HG03095 (cell line): Measurements from ENCODE around the gene SLC13A3.

Source experiments
- ATAC-seq: cut with Tn5 transposase; IDR thresholded peaks from one replicate; pipeline ENCODE4 v1.9.1; 2021; ENCODE audit warnings: moderate library complexity; ENCODE audit not compliant: unreplicated experiment

SLC13A3 gene

GRCh38 chr20:46609043-46609442 lies 42.2 kb downstream of the SLC13A3 start:
- no peak for ATAC-seq

DNA sequence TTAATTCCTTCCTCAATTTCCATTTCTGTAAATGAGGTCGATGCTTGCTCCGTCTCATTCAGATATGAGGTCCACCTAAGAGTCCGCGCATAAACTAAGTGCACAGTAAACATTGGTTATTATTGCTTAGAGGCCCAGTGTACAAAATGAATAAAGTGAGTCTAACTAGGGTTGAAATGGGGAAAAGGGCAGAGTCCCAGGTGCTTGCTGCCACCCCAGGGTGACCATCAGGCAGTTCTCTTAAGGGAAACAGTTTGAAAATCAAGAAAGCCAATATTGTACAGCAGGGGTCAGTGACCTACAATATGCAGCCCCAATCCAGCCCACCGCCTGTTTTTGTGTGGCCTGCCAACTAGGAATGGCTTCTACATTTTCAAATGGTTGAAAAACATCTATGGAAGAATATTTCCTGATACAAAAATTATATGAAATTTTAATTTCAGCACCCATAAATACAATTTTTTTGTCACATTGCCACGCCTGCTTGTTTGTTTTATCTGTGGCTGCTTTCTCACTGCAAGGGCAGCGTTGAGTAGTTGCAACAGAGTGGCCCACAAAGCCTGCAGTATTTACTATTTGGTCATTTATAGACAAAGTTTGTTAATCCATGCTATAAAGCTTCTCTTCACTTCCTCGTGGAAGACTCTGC lies 43.3 kb downstream of the SLC13A3 start:
- no peak for ATAC-seq

DNA sequence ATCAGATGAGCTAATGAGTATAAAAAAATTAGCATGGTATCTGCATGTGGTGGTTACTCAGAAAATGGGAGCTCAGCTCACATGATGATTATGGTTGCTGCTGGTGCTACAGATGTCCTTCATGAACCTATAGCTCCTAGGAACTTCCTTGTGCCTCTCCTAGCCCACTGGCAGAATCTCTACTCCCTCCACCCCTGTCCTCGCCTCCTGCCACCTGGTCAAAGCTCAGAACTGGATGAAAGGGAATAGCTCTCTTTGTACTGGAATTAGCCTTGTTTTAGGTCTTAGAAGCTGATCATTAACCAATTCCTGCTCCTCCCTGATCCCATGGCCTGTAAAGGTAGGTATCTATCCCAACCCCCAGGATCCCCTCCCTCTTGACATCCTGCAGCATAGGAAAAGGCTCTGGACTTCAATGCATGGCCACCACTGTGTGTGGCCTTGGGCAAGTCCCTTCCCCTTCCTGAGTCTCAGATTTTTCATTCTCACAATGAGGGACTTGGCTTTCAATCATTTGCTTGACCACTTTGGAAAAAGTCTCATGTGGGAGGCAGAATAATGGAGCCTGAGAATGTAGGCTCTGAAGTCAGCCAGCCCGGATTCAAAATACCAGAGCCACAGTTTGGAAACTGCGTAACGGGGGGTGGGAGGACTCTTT lies 43.9 kb downstream of the SLC13A3 start:
- ATAC-seq: no peak

DNA sequence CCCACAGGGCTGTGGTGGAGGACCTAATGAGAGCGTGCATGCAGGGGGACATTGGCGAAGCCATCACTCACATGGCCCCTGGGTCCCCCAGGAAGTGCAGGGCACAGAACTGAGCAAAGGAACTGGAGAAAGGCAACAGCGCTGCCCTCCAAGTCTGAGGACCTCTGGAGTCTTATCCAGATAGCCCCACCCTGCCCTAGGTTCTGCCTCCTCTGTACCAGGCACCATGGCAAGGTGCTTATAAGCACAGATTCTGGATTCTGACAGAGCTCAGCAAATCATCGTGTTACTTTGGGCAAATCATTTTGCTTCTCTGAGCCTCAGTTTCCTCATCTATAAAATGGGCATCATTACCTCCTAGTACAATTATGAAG lies 44.5 kb downstream of the SLC13A3 start:
- no peak for ATAC-seq

GRCh38 chr20:46605978-46606816 lies 45.1 kb downstream of the SLC13A3 start:
- no peak for ATAC-seq

GRCh38 chr20:46605181-46605580 lies 46.1 kb downstream of the SLC13A3 start:
- ATAC-seq: no peak

GRCh38 chr20:46604551-46605133 lies 46.6 kb downstream of the SLC13A3 start:
- no peak for ATAC-seq

DNA sequence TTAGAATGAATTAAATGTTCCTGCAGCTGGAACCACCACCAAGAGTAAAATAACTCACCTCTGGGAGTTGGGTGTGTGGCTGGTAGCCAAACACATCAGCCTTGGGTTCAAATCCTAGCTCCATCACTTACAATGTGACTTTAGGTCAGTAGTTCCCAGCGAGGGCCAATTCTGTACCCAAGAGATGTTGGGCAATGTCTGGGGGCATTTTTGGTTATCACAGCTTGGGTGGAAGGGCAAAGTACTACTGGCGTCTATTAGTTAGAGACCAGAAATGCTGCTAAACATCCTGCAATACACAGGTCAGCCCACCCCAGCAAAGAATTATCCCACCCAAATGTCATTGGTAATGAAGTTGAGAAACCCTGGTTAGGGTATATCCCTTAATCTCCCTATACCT lies 48.8 kb downstream of the SLC13A3 start:
- no peak for ATAC-seq

- no peak for ATAC-seq
Measured at GRCh38 chr20:46601603-46602122, 49.6 kb downstream of the SLC13A3 start.

GRCh38 chr20:46600286-46600752 lies 50.9 kb downstream of the SLC13A3 start:
- ATAC-seq: no peak

- ATAC-seq: no peak
Measured at GRCh38 chr20:46599227-46599987, 51.9 kb downstream of the SLC13A3 start.

- ATAC-seq: no peak
Measured at GRCh38 chr20:46595933-46596332, 55.3 kb downstream of the SLC13A3 start.

DNA sequence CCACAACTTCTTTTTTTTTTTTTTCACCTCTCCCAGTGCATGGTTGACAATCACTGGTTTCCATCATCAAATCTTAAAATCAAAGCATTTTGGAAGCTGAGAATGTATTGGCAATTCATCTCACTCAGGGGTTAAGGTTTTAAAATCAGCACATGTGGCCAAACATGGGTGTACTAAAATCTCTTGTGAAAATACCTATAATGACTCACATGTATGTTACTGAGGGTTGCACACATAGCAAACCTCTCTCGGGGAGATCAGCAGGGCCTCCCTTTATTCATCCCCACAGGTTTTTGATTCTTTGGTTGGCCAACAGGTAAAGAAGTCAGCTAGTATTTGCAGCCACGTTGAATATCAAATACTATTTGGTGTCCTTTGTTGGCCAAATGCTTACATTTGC lies 56.5 kb downstream of the SLC13A3 start:
- no peak for ATAC-seq

- no peak for ATAC-seq
Measured at GRCh38 chr20:46592580-46593362, 58.5 kb downstream of the SLC13A3 start.

DNA sequence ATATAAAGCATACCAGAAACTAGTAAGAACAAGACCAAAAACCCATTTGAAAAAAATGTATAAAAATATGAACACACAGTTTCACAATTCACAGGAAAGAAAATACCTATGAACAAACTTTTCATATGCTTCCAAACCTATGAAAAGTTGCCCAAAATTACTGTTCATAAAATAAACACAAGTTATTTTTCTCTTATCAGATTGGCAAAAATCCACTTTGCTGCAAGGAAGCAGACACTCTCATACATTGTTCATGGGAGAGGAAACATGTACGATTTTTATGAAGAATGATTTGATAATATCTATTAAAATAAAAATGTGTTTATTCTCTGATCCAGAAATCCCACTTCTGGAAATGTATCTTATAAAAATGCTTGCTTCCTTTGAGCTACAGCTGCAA lies 60.8 kb downstream of the SLC13A3 start:
- ATAC-seq: no peak

- no peak for ATAC-seq
Measured at GRCh38 chr20:46588532-46589511, 62.4 kb downstream of the SLC13A3 start.

DNA sequence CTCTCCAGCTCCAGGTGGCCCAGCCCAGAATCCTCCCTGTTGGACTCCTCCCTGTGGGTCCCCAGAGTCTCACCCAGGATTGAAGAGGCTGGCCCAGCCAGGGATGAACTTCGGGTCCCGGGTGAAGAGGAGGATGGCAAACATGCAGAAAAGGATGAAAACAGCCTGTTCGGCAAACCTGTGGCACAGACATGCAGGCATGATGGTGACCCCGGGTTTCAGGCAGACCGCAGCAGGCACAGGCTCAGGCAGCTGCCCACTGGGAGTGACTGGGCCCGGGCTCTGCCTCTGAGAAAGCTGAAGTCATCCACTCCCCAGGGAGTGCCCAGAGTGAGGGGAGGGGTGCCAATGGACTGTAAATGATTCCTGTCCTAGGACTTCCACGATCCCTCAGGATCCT lies 63.3 kb downstream of the SLC13A3 start:
- no peak for ATAC-seq

- no peak for ATAC-seq
Measured at GRCh38 chr20:46586724-46587123, 64.5 kb downstream of the SLC13A3 start.

- no peak for ATAC-seq
Measured at GRCh38 chr20:46584508-46584907, 66.8 kb downstream of the SLC13A3 start.
